Measurements from ENCODE around the gene MANEAL.

Gene MANEAL

GRCh38 chr1:37778654-37779053 lies 15.0 kb upstream of the MANEAL start:
- no peak for DNase-seq (ENCODE audit: low read depth, low spot score)
- no peak overlapping the region for H3K27ac ChIP-seq

GRCh38 chr1:37782491-37782890 lies 11.2 kb upstream of the MANEAL start:
- no peak overlapping the region for H3K27ac ChIP-seq
- DNase-seq (ENCODE audit: low read depth, low spot score), result no peak

DNA sequence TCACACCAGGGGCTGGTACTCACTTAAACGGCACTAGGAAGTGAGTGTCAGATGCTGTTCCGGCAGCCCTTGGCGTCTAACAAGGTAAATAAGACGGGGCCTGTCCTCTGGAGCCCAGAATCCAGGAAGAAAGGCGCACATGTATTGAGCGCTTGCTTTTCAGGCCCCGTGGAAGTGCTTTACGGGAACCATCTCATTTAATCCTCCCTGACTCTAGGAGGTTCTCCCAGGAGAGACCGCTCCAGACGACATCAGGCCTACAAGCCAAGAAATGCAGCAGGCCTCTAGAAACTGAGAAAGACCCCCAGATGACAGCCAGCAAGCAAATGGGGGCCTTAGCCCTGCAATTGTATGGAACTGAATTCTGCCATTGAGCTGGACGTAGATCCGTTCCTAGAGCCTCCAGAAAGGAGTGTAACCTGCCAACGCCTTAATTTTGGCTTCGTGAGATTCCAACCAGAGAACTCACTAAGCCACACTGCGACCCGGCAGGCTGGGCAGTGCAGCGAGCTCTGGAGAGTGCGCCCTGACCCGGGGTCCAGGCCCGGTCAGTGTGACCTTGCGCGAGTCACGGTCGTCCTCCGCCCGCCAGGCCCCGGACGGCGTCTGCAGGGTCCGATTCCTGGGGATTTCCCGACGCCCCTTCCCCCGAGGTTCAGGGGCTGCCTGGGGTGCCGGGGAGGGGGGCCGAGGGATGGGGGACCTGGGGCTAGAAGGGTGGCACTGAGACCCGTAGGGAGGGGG lies 532 bp upstream of the MANEAL start:
- H3K27ac ChIP-seq, result no peak overlapping the region
- no peak for DNase-seq (ENCODE audit: low read depth, low spot score)

GRCh38 chr1:37794372-37795339 lies 1.0 kb downstream of the MANEAL start:
- H3K27ac ChIP-seq, result no peak overlapping the region
- no peak for DNase-seq (ENCODE audit: low read depth, low spot score)

GRCh38 chr1:37795340-37796125 lies 1.9 kb downstream of the MANEAL start:
- H3K27ac ChIP-seq, result no peak overlapping the region
- DNase-seq (ENCODE audit: low read depth, low spot score), result no peak

DNA sequence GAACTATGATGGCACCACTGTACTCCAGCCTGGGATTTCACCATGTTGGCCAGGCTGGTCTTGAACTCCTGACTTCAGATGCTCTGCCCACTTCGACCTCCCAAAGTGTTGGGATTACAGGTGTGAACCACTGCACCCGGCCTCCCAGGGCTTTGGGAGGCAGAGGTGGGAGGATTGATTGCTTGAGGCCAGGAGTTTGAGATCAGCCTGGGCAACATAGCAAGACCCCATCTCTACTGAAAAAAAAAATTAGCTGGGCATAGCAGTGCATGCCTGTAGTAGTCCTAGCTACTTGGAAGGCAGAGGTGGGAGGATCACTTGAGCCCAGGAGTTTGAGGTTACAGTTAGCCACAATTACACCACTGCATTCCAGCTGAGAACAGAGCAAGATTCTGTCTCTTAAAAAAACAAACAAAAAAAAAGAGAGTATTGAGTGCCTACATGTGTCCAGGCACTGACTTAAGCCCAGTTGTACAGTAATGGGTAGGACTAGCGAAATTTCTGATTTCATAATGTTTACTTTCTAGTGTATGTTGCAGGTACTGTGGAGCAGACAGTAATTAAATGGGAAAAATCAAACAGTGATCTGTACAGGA lies 4.2 kb downstream of the MANEAL start:
- DNase-seq (ENCODE audit: low read depth, low spot score), result no peak
- H3K27ac ChIP-seq, result no peak overlapping the region

- DNase-seq (ENCODE audit: low read depth, low spot score), result no peak
- H3K27ac ChIP-seq, result no peak overlapping the region
These were observed 8.8 kb downstream of the MANEAL start for GRCh38 chr1:37802439-37802838.

GRCh38 chr1:37807220-37807554 lies 13.5 kb downstream of the MANEAL start:
- H3K27ac ChIP-seq, result peak overlapping the region; percentile 94
- DNase-seq (ENCODE audit: low read depth, low spot score), result no peak

- peak within 1 kb of the TSS; percentile 94 for H3K27ac ChIP-seq
- peak; percentile 76 for DNase-seq (ENCODE audit: low read depth, low spot score)
These were observed 14.1 kb downstream of the MANEAL start, which contains the start of the genes C1orf122 and YRDC for GRCh38 chr1:37807555-37808368. Gene C1orf122 (plus strand): TSS chr1:37807790. CDS start chr1:37808405, 615 bp downstream. Gene YRDC (minus strand): TSS chr1:37808208. CDS start chr1:37808180, 28 bp downstream.

GRCh38 chr1:37808369-37809319 lies 15.0 kb downstream of the MANEAL start:
- DNase-seq (ENCODE audit: low read depth, low spot score), result no peak

GRCh38 chr1:37809942-37810341 lies 16.3 kb downstream of the MANEAL start:
- no peak for DNase-seq (ENCODE audit: low read depth, low spot score)
- peak overlapping the region; percentile 94 for H3K27ac ChIP-seq

More at GRCh38 chr1:37808369-37809319, 15.0 kb downstream of the MANEAL start:
- peak overlapping the region; percentile 94 for H3K27ac ChIP-seq

DNA sequence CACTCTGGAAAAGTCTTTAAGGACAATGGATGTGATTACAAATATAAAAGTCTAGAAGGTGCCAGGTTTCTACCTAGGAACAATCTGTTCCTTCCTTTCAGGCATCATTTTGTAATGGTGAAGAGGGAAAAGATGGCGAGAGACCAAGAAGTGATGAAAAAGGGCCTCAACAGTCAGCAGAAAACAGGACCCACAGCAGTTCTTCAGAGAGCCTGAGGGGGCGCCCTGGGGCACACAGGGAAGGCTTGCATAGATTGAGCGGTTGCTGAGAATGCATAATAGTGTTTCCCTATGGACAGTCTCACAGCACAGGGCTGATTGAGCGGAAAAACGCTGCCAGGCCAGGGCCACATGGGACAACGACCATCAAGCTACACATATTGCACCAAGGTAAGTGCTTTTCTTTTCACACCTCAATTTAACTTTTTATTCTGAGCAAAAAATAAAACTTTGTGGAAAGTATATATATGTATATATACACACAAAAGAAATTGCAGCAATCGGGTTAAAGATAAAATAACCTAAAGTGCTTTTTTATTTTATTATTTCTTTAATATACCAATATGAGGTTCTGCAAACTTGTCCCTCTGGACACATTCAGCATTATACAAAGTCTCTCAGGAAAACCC lies 17.5 kb downstream of the MANEAL start:
- peak overlapping the region; percentile 94 for H3K27ac ChIP-seq
- DNase-seq (ENCODE audit: low read depth, low spot score), result no peak

GRCh38 chr1:37813529-37814145 lies 20.0 kb downstream of the MANEAL start:
- H3K27ac ChIP-seq, result no peak overlapping the region
- DNase-seq (ENCODE audit: low read depth, low spot score), result no peak

GRCh38 chr1:37814252-37814651 lies 20.6 kb downstream of the MANEAL start:
- no peak overlapping the region for H3K27ac ChIP-seq
- DNase-seq (ENCODE audit: low read depth, low spot score), result no peak

GRCh38 chr1:37817481-37817880 lies 23.8 kb downstream of the MANEAL start:
- H3K27ac ChIP-seq, result no peak overlapping the region
- DNase-seq (ENCODE audit: low read depth, low spot score), result no peak

GRCh38 chr1:37821481-37821880 lies 27.8 kb downstream of the MANEAL start:
- H3K27ac ChIP-seq, result no peak overlapping the region
- no peak for DNase-seq (ENCODE audit: low read depth, low spot score)

Measured in epithelial cell of prostate (primary cell).